Trophoblast cell (in vitro differentiated cells and primary cell): Measurements from ENCODE around the gene CCDC3.

Experiments used
- DNase-seq, 2 donors: peaks; one replicate each; pipeline ENCODE4 v3.0.0-alpha.2; 2016
- H2AFZ ChIP-seq: 2 replicates; pipeline ENCODE4 v1.6.1; 2013; ENCODE audit warnings: low read length, moderate library complexity, mild to moderate bottlenecking; ENCODE audit not compliant: insufficient read depth, poor library complexity
- H2AK5ac ChIP-seq: 2 replicates; pipeline ENCODE4 v1.6.1; 2013; ENCODE audit warnings: mild to moderate bottlenecking, low read length
- H2BK120ac ChIP-seq: 2 replicates; pipeline ENCODE4 v1.6.1; 2013; ENCODE audit warnings: low read length, mild to moderate bottlenecking, moderate library complexity; ENCODE audit not compliant: insufficient read depth, poor library complexity
- H2BK12ac ChIP-seq: 2 replicates; pipeline ENCODE4 v1.6.1; 2013; ENCODE audit warnings: mild to moderate bottlenecking, low read length, moderate library complexity
- H2BK5ac ChIP-seq: 2 replicates; pipeline ENCODE4 v1.6.1; 2013; ENCODE audit warnings: low read length, low read depth, moderate library complexity, mild to moderate bottlenecking; ENCODE audit not compliant: poor library complexity
- H3K14ac ChIP-seq: 2 replicates; pipeline ENCODE4 v1.6.1; 2013; ENCODE audit warnings: mild to moderate bottlenecking, low read length
- H3K18ac ChIP-seq: 2 replicates; pipeline ENCODE4 v1.6.1; 2013; ENCODE audit warnings: mild to moderate bottlenecking, low read length
- H3K23ac ChIP-seq: 2 replicates; pipeline ENCODE4 v1.6.1; 2013; ENCODE audit warnings: low read length
- H3K27ac ChIP-seq: 2 replicates; pipeline ENCODE4 v1.5.1; 2013; ENCODE audit warnings: low read depth, mild to moderate bottlenecking, inconsistent platforms, low read length, moderate library complexity
- H3K27me3 ChIP-seq: 2 replicates; pipeline ENCODE4 v1.6.1; 2013; ENCODE audit warnings: inconsistent platforms, mild to moderate bottlenecking, low read length, moderate library complexity; ENCODE audit not compliant: insufficient read depth
- H3K36me3 ChIP-seq, 2 experiments: 1 replicate in 1 of 2; 2 replicates in 1 of 2; pipeline ENCODE4 v1.6.1; 2013; ENCODE audit warnings: low read length in 2 of 2, mild to moderate bottlenecking in 2 of 2, moderate library complexity in 1 of 2; ENCODE audit not compliant: insufficient read depth in 2 of 2, control insufficient read depth in 1 of 2
- H3K4ac ChIP-seq: 2 replicates; pipeline ENCODE4 v1.6.1; 2013; ENCODE audit warnings: low read depth, mild to moderate bottlenecking, low read length, moderate library complexity
- H3K4me1 ChIP-seq, 2 experiments: 1 replicate in 1 of 2; 2 replicates in 1 of 2; pipeline ENCODE4 v1.6.1; 2013; ENCODE audit warnings: low read length in 2 of 2, mild to moderate bottlenecking in 2 of 2, moderate library complexity in 1 of 2; ENCODE audit not compliant: insufficient read depth in 2 of 2, control insufficient read depth in 1 of 2
- H3K4me2 ChIP-seq: 2 replicates; pipeline ENCODE4 v1.6.1; 2013; ENCODE audit warnings: inconsistent platforms, mild to moderate bottlenecking, low read length, moderate library complexity
- H3K4me3 ChIP-seq: 2 replicates; pipeline ENCODE4 v1.5.1; 2013; ENCODE audit warnings: mild to moderate bottlenecking, low read depth, low read length, inconsistent platforms
- H3K79me1 ChIP-seq: one replicate; pipeline ENCODE4 v1.6.1; 2013; ENCODE audit warnings: low read length
- H3K79me2 ChIP-seq: 2 replicates; pipeline ENCODE4 v1.6.1; 2013; ENCODE audit warnings: low read length, mild to moderate bottlenecking; ENCODE audit not compliant: control insufficient read depth, insufficient read depth, poor library complexity
- H3K9ac ChIP-seq: 2 replicates; pipeline ENCODE4 v1.6.1; 2013; ENCODE audit warnings: mild to moderate bottlenecking, low read length
- H3K9me3 ChIP-seq: 2 replicates; pipeline ENCODE4 v1.6.1; 2013; ENCODE audit warnings: low read depth, mild to moderate bottlenecking, control low read depth, inconsistent platforms, low read length; ENCODE audit not compliant: insufficient read depth
- H4K12ac ChIP-seq: 2 replicates; pipeline ENCODE4 v1.6.1; 2013; ENCODE audit warnings: low read depth, mild to moderate bottlenecking, low read length, moderate library complexity
- H4K8ac ChIP-seq: 2 replicates; pipeline ENCODE4 v1.6.1; 2013; ENCODE audit warnings: low read depth, mild to moderate bottlenecking, low read length, moderate library complexity
- H4K91ac ChIP-seq: one replicate; pipeline ENCODE4 v1.6.1; 2013; ENCODE audit warnings: low read depth, mild to moderate bottlenecking, low read length, moderate library complexity
- WGBS: extraction: QIAGEN DNeasy Blood & Tissue Kit; methylation state at CpG from one replicate; pipeline ENCODE4 v1.1.7; 2013; ENCODE audit warnings: missing lambda C conversion rate; ENCODE audit not compliant: insufficient read length, insufficient coverage; ENCODE audit errors: extremely low coverage; 5-methylcytosine and 5-hydroxymethylcytosine counted together

The CCDC3 gene

GRCh38 chr10:12890958-12891357 lies 110.6 kb downstream of the CCDC3 start:
- H2BK12ac ChIP-seq = no peak overlapping the region
- H2AFZ ChIP-seq = no peak overlapping the region
- no peak overlapping the region for H3K4ac ChIP-seq
- H3K36me3 ChIP-seq = no peaks in the 10 kb centered on the region
- no peak overlapping the region for H2BK120ac ChIP-seq
- no peak overlapping the region for H3K27ac ChIP-seq
- no peak overlapping the region for H4K8ac ChIP-seq
- H3K79me1 ChIP-seq = no peaks in the 10 kb centered on the region
- H4K91ac ChIP-seq = no peak overlapping the region
- no peak overlapping the region for H3K4me3 ChIP-seq
- H3K4me2 ChIP-seq = no peak overlapping the region
- no peak for DNase-seq
- no peak overlapping the region for H2BK5ac ChIP-seq
- H3K9ac ChIP-seq = no peak overlapping the region
- no peaks in the 10 kb centered on the region for H3K79me2 ChIP-seq
- no peaks in the 10 kb centered on the region for H3K27me3 ChIP-seq
- H3K14ac ChIP-seq = no peak overlapping the region
- no peaks in the 10 kb centered on the region for H3K4me1 ChIP-seq
- no peak overlapping the region for H3K23ac ChIP-seq
- H3K18ac ChIP-seq = no peak overlapping the region
- peaks cover 1% of the 10 kb centered on the region for H3K9me3 ChIP-seq
- WGBS = no CpG with 5 or more reads among the region's 3 CpGs
- no peak overlapping the region for H2AK5ac ChIP-seq
- H4K12ac ChIP-seq = no peak overlapping the region

GRCh38 chr10:12888470-12888869 lies 113.0 kb downstream of the CCDC3 start:
- H2BK120ac ChIP-seq = no peak overlapping the region
- H3K27ac ChIP-seq = no peak overlapping the region
- H3K9me3 ChIP-seq = peaks cover 1% of the 10 kb centered on the region
- H2BK5ac ChIP-seq = no peak overlapping the region
- H2BK12ac ChIP-seq = no peak overlapping the region
- H4K91ac ChIP-seq = no peak overlapping the region
- H3K79me1 ChIP-seq = no peaks in the 10 kb centered on the region
- H3K4me2 ChIP-seq = no peak overlapping the region
- H2AFZ ChIP-seq = no peak overlapping the region
- no peaks in the 10 kb centered on the region for H3K79me2 ChIP-seq
- no peak overlapping the region for H3K9ac ChIP-seq
- H3K14ac ChIP-seq = no peak overlapping the region
- H2AK5ac ChIP-seq = no peak overlapping the region
- H3K27me3 ChIP-seq = no peaks in the 10 kb centered on the region
- no peaks in the 10 kb centered on the region for H3K36me3 ChIP-seq
- H3K4ac ChIP-seq = no peak overlapping the region
- no CpG with 5 or more reads among the region's 2 CpGs for WGBS
- no peak overlapping the region for H3K23ac ChIP-seq
- H3K18ac ChIP-seq = no peak overlapping the region
- no peak for DNase-seq
- H4K8ac ChIP-seq = no peak overlapping the region
- no peak overlapping the region for H4K12ac ChIP-seq
- no peak overlapping the region for H3K4me3 ChIP-seq
- no peaks in the 10 kb centered on the region for H3K4me1 ChIP-seq

- no peaks in the 10 kb centered on the region for H3K27me3 ChIP-seq
- no CpG with 5 or more reads among the region's 3 CpGs for WGBS
- H3K4me3 ChIP-seq = no peak overlapping the region
- no peak overlapping the region for H4K12ac ChIP-seq
- no peak overlapping the region for H3K9ac ChIP-seq
- H3K27ac ChIP-seq = no peak overlapping the region
- H3K4me2 ChIP-seq = no peak overlapping the region
- peaks cover 1% of the 10 kb centered on the region for H3K9me3 ChIP-seq
- H3K14ac ChIP-seq = no peak overlapping the region
- H2BK120ac ChIP-seq = no peak overlapping the region
- no peaks in the 10 kb centered on the region for H3K79me1 ChIP-seq
- no peak overlapping the region for H3K4ac ChIP-seq
- no peak overlapping the region for H4K91ac ChIP-seq
- no peak overlapping the region for H2BK5ac ChIP-seq
- H3K4me1 ChIP-seq = no peaks in the 10 kb centered on the region
- H4K8ac ChIP-seq = no peak overlapping the region
- H3K36me3 ChIP-seq = no peaks in the 10 kb centered on the region
- no peak overlapping the region for H3K18ac ChIP-seq
- H2AK5ac ChIP-seq = no peak overlapping the region
- H2AFZ ChIP-seq = no peak overlapping the region
- H3K23ac ChIP-seq = no peak overlapping the region
- DNase-seq = no peak
- H3K79me2 ChIP-seq = no peaks in the 10 kb centered on the region
- H2BK12ac ChIP-seq = no peak overlapping the region
These were observed 113.7 kb downstream of the CCDC3 start for GRCh38 chr10:12887780-12888179.

DNA sequence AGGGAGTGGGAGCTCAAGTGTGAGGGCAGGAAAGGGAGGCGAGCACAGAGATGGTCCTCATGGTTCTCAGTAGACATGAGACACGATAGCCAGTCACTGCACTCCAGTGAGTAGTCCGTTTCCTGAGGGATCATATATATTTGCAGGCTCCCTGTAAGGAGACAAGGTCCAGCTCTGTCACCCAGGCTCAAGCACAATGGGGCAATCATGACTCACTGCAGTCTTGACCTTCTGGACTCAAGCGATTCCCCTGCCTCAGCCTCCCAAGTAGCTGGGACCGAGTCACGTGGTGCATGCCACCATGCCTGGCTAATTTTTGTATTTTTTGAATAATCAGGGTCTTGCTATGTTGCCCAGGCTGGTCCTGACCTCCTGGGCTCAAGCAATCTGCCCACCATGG lies 116.7 kb downstream of the CCDC3 start:
- H3K79me1 ChIP-seq = no peaks in the 10 kb centered on the region
- H3K9me3 ChIP-seq = peaks cover 1% of the 10 kb centered on the region
- no peak overlapping the region for H2AK5ac ChIP-seq
- H2BK12ac ChIP-seq = no peak overlapping the region
- no peak overlapping the region for H2BK5ac ChIP-seq
- no peak overlapping the region for H3K23ac ChIP-seq
- H3K4ac ChIP-seq = no peak overlapping the region
- no peak overlapping the region for H3K27ac ChIP-seq
- no CpG with 5 or more reads among the region's 6 CpGs for WGBS
- H3K18ac ChIP-seq = no peak overlapping the region
- no peaks in the 10 kb centered on the region for H3K27me3 ChIP-seq
- no peaks in the 10 kb centered on the region for H3K79me2 ChIP-seq
- H4K8ac ChIP-seq = no peak overlapping the region
- H4K91ac ChIP-seq = no peak overlapping the region
- H3K9ac ChIP-seq = no peak overlapping the region
- no peak overlapping the region for H2BK120ac ChIP-seq
- H3K4me2 ChIP-seq = no peak overlapping the region
- H2AFZ ChIP-seq = no peak overlapping the region
- no peak overlapping the region for H3K4me3 ChIP-seq
- no peak overlapping the region for H4K12ac ChIP-seq
- no peak for DNase-seq
- H3K14ac ChIP-seq = no peak overlapping the region
- no peaks in the 10 kb centered on the region for H3K36me3 ChIP-seq
- H3K4me1 ChIP-seq = no peaks in the 10 kb centered on the region
